HG02943 (cell line): Measurements from ENCODE around the gene SPESP1.
"Not testable (repeated sequence)": the region's sequence is repeated elsewhere in the genome, so short reads cannot be mapped to it uniquely, and the experiment has no call there.

Experiments used
- ATAC-seq: cut with Tn5 transposase; IDR thresholded peaks from one replicate; pipeline ENCODE4 v1.9.1; 2021; ENCODE audit warnings: mild to moderate bottlenecking, low read depth, moderate library complexity; ENCODE audit not compliant: unreplicated experiment

The SPESP1 gene

DNA sequence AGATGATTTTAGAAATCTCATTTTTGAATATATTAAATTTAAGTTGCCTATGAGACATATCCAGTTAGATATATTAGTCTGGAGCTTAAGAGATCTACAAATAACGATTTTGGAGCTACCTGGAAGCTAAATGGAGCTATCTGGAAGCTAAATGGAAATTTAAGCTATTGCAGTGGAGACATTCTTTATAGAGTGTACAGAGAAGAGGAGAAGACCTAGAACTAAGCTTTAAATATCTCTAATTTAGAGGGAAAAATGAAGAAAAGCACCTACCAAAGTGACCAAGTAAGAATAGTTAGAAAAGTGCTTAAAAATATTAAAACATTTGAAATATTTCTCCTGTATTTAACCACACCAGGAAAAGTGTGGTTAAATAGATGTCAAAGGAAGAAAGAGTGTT, 28.3 kb downstream of the SPESP1 start:
- no peak for ATAC-seq

DNA sequence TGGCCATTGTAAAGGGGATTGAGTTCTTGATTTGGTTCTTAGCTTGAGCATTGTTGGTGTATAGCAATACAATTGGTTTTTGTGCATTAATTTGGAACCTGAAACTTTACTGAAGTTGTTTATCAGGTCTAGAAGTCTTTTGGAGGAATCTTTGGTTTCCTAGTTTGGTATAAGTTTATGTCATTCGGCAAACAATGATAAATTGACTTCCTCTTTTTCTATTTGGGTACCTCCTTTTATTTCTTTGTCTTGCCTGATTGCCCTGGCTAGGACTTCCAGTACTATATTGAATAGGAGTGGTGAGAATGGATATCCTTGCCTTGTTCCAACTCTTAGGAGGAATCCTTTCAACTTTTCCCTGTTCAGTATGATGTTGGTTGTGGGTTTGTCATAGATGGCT, 32.1 kb downstream of the SPESP1 start:
- ATAC-seq: no peak

DNA sequence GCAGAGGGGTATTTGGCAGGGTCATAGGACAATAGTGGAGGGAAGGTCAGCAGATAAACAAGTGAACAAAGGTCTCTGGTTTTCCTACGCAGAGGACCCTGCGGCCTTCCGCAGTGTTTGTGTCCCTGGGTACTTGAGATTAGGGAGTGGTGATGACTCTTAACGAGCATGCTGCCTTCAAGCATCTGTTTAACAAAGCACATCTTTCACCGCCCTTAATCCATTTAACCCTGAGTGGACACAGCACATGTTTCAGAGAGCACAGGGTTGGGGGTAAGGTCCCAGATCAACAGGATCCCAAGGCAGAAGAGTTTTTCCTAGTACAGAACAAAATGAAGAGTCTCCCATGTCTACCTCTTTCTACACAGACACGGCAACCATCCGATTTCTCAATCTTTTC, 33.4 kb downstream of the SPESP1 start:
- ATAC-seq: not testable (repeated sequence)

DNA sequence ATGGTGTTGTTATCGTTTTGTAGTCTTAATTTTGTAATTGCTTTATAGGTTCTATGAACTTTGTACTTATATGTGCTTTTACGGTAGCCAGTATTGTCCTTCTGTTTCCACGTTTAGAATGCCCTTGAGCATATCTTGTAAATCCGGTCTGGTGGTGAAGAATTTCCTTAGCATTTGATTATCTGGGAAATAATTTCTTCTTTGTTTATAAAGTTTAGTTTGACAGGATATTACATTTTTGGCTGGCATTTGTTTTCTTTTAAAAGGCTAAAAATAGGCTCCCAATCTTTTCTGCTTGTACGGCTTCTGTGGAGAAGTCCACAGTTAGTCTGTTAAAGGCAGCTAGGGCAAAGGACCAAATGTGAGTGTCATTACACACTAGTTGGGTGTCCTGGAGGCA, 36.7 kb downstream of the SPESP1 start:
- ATAC-seq: no peak

DNA sequence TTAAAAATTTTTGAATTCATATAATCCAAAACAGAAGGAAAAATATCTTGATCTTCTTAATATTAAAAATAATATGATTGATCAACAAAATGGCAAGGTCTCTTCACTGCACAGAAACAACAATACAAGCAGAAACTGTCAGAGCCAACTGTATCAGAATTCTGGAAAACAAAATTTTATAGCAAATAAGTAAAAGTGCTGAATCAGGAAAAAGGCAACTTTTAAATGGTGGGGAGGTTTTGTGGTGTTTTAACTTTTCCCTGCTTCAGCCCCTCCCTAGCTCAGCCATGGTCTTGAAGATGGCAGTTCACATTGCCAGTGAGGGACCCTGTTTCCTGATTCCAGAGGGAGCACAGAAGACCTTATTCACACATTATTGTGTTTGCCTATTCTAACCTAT, 37.6 kb downstream of the SPESP1 start:
- no peak for ATAC-seq

DNA sequence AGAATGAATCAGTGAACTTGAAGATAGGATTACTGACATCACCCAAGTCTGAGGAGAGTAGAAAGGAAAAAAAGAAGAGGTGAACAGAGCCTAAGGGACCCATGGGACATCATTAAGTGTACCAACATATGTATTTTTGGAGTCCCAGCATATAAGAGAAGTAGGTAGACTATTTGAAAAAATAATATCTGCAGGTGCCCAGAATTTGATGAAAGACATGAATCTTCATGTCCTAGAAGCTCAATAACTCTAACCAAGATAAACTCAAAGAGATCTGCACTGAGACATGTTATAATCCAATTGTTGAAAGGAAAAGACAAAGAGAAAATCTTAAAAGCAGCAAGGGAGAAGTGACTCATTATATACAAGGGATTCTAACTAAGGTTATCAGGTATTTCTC, 39.0 kb downstream of the SPESP1 start:
- ATAC-seq: no peak

DNA sequence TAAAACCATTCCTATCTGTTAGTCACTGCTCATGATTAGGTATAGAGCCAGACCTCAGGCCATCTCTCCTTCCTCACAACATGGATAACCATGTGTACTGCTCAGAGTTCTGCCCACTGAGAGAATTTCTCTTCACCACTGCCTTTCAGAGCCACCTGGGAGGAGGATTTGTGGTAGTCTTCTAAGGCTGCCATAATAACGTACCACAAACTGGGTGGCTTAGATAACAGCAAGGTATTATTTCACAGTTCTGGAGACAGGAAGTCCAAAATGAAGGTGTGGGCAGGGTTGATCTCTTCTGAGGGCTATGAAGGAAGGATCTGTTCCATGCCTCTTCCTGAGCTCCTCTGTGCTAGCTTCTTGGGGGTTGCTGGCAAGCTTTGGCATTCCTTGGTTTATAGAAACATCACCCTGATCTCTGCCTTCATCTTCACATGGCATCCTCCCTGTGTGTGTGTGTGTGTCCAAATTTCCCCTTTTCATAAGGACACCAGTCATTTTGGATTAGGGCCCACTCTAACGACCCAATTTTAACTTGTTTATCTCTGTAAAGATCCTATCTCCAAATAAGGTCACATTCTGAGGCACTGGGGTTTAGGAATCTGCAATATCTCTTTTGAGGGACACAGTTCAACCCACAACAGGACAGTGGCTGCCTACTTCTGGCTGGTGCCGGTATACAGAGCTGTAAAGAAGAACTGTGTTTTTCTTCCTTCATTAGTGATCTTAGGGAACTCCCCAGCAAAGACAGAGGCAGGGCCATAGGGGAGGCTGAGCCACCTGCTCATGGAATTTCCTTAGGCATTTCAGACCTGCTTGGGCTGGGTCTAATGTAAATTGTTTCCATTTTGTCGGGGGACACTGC, 42.1 kb downstream of the SPESP1 start:
- ATAC-seq: no peak

DNA sequence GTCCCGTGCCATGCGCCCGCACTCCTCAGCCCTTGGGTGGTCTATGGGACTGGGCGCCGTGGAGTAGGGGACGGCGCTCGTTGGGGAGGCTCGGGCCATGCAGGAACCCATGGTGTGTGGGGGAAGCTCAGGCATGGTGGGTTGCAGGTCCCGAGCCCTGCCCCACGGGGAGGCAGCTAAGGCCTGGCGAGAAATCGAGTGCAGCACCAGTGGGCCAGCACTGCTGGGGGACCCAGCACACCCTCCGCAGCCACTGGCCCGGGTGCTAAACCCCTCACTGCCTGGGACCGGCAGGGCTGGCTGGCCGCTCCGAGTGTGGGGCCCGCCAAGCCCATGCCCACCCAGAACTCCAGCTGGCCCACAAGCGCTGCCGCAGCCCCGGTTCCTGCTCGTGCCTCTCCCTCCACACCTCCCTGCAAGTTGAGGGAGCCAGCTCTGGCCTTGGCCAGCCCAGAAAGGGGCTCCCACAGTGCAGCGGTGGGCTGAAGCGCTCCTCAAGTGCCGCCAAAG, 45.4 kb downstream of the SPESP1 start:
- not testable (repeated sequence) for ATAC-seq

DNA sequence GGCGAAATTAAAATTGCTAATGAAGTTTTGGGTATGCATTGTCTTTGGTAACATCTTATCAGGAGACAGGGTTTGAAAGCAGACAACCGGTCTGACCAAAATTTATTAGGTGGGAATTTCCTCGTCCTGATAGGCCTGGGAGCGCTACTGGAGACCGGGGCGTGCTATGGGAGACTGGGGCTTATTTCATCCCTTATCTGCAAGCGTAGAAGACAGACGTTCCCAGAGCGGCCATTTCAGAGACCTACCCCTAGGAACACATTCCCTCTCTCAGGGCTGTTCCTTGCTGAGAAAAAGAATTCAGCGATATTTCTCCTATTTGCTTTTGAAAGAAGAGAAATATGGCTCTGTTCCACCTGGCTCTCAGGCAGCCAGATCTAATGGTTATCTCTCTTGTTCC, 47.1 kb downstream of the SPESP1 start:
- ATAC-seq: not testable (repeated sequence)

DNA sequence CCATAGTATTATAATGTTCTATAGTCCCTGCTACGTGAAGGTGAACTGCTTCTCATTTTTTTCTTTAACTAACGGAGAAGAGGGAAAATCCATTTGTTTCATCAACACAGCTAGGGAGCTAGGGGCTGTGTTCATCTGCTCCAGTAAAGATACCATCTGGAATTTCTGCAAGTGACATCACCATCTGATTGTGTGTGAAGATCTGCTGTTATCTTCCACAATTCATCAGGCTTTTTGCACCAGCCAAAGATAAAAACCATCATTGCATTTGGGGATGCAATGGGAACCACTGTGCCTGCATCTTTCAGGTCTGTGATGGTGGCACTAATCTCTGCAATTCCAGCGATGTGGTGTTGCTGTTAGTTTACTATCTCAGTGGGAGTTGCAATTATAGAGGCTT, 48.7 kb downstream of the SPESP1 start:
- no peak for ATAC-seq

DNA sequence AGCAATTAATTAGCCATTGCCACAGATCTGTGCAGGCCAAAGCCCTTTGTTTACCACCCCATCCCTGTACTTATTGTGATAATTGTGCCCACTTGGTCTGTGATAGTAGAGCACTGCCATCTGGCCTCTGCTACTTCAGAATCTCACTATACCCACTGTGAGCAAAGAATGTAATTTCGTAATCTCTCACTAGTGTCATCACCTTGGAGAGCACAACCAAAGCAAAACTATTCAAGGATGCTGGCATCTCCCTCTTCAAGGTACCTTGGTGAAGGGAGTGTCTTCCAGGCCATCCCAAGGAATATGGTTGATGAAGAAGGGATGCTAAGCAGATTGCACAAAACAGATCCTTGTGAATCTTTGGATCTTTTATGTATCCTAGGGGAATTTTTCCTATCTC, 49.5 kb downstream of the SPESP1 start:
- no peak for ATAC-seq

DNA sequence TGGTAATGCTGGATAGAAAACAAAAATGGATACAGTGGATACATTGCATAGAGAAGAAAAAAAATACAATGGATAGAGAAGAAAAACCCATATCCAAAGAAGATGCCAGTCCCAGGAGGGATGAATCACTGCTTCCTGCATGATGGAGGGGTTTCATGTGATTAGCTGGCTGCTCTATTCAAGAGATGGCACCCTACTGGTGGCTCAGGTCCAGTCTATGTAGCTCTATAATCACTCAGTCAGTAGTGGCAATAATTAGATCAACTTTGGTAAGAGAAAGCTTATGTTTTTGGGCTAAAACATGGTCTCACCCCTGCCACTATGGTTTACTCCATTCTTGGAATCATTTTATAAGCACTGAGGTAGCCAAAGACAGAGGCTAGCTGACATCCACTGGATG, 50.5 kb downstream of the SPESP1 start:
- ATAC-seq: no peak

DNA sequence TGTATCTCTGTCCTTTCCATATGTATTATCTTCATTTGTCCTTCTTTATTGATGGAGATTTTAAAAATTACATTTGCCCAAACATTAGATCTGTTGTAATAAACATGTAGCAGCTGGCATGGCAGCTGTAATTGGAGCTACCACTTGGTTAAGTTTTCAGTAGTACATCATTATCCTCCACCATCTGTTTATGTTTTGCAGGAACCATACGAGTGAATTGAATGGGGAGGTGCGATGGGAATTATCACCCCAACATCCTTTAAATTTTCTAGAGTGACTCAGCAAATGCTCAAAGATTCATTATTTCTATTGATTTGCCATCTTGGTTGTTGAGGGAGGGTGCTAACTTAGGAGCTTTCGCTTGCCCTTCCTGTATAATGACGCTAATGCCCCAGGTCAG, 51.6 kb downstream of the SPESP1 start:
- ATAC-seq: no peak

DNA sequence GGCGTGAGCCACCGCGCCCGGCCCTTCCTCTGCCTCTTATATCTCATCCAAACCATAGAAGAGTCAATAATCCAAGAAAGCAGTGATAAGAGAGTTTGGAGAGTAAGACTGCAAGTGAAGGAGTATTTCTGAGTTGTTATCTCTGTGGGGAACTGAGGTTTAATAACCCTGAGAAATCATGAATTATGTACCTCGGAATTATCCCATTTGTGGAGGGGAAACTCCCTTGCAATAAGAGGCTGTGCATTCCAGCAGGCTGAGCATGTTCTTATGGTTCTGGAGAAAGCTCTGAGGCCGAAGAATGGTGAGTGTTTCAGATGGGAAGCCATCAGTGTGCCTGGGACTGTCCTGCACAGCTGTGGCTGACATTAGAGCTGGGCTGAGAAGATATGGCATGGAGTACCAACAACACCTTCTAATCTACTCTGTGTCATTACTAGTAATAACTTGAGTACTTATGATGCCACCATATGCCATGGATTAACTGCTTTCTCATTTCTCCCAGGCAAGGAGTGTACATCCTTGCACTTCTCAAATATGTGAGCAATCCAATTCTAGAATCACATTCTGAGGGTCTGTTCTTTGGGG, 52.7 kb downstream of the SPESP1 start:
- no peak for ATAC-seq

DNA sequence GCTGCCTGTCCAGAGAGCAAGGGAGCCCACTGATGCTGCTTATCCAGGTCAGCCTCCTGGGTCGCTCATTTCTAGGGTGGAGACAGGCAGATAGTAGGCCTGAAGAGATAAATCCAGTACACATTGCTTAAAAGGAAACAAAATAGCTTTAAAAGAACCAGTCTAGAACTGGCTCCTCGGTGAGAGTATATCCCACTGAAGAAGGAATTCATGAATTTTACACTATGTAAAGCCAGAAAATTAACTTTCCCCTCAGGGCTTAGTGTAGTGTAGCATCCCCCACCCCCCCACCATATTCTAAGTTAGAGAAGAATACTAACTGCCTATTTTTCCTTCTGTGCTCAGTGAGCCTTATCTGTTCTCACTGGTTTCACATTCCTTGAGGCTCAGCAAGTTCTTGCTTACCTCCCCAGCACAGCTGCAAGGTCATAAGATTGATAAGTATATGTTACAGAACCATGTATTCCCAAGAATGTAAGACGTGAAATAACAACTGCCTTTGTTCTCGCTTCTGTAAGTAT, 53.7 kb downstream of the SPESP1 start:
- ATAC-seq: no peak

DNA sequence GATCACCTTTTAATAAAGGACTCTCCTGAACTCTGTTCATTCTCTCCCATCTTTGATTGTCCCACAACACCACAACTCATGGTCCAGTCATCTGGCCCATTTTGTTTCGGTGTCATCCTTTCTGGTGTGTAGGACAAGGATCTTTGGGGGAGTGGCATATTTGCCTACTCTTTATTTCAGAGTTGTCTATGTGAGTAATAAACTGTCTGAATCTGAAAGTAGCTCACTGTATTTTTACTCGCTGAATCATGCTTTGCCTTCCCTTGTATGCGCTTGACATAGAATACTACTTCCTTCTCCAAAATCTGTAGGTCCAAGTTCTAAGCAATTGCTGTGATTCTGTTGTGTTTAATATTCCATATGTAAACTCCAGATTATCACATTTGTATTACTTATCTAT, 54.3 kb downstream of the SPESP1 start:
- no peak for ATAC-seq

DNA sequence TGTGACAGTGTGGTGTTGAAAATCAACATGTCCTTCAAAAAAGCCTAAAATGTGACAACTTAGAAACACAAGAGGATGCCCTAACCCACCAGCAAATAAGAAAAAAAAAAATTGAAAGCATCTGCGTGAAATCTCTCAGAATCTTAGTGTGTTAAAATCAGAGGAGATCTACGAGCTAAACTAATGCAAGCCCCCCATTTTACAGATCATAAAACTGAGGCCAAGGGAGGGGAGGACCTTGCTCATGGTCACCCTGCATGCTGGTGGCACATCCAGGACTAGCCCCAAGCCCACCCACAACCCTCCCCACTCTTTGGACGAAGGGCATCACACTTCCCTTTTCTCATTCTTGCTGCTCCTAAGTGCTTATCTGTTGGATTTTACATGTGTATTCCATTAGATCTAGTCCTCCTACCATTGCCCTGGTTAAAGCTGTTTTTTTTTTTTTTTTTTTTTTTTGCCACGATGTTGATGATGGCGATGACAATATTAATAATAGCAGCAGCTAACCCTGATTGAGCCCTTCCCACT, 55.1 kb downstream of the SPESP1 start:
- ATAC-seq: no peak

DNA sequence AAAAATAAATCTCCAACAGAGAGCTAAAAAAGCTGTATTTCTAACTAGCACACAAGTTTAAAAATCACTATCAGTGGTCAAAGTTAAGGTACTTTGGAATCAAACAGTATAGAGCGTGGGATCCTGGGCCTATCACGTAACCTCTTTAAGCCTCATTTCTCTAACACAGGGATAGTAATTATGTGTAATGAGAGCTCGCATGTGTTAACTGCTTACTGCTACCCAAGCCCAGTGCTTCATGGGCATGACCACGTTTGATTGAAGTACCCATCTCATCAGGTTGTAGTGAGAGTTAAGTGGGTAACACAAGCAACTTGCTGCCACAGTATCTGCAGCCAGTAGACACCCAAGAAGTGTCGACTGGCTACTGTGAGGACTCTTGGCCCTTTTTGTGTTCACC, 56.0 kb downstream of the SPESP1 start:
- no peak for ATAC-seq

DNA sequence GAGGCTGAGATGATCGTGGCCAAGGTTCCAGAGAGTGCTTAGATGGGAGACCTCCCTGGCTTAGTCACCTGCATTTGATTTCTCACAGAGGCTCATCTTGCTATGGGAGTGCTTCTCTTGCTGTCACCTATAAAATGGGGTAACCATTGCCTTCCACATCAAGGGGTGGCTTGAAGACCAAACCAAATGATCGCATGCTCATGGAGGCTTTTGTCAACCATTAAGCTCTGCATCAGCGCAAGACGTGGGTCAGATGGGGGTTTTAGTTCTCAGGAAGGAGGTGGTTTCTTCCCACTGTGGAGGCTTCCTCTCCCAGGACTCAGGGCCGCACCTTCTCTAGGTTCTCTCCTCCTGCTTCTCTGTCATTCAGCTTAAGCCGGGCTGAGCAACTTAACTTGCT, 56.8 kb downstream of the SPESP1 start:
- ATAC-seq: no peak

DNA sequence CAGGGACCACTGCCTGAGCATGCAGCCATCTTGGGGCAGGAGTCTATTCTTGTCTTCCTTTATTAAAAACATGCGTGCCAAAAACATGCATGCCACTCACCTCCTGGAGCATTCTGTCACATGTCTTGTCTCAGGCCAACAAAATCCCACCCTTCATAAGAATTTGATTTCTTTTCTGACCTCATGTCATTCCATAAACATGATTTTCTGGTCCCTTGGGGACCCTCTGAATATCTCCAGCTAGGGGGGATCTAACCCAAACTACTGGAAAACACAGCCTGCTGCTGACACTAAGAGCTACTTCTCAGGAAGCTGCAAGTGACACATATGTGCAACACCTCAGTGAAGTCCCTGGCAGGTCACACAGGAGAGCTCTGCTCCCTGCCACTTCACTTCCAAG, 57.4 kb downstream of the SPESP1 start:
- ATAC-seq: no peak

DNA sequence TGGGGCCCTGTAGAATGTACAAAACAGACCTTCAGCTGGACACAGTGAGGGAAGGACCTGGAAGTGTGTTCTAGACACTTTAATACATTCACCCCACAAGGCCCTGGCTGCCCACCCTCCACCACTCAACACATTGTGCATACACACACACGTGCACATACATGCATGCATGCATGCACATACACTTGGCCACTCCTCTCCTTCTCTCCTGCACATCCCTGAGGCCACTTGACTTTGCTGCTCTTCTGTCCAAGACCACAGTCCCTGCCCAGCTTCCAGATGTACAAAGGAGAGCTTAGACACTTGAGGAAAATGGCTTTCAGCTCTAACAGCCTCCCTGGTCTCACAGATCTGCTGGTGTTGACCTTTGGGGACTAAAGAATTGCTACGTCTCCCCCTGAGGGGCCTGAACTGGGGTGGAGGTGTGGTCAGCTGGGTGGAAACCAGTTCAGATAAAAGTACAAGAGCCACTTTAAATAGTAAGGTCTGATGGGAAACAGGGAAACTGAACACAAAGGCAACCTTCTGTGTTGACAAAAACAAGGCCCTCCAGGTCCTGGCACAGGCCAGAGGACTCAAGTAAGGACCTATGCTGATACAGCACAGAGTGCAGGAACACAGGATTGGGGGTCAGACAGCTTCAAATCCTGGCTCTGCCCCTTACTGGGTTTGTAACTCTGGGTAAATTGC, 59.4 kb downstream of the SPESP1 start:
- ATAC-seq: no peak
